Mononuclear cell (primary cell): Measurements from ENCODE around the gene KIF6. TPM values are rescaled to one million over a fixed set of nuclear protein-coding genes. Genes with fewer than 3 reads are reported as not detected.
"Not testable (repeated sequence)": the region's sequence is repeated elsewhere in the genome, so short reads cannot be mapped to it uniquely, and the experiment has no call there.

Source experiments
- H3K27me3 ChIP-seq: 2 replicates; pipeline ENCODE4 v1.6.0; 2011; ENCODE audit warnings: low read length, control low read depth; ENCODE audit not compliant: insufficient read depth
- H3K4me1 ChIP-seq: 2 replicates; pipeline ENCODE4 v1.5.1; 2011; ENCODE audit warnings: mild to moderate bottlenecking, low read length, control low read depth; ENCODE audit not compliant: insufficient read depth
- H3K4me3 ChIP-seq: 2 replicates; pipeline ENCODE4 v1.5.1; 2011; ENCODE audit warnings: mild to moderate bottlenecking, low read length, moderate library complexity
- H3K9me3 ChIP-seq: 2 replicates; pipeline ENCODE4 v1.5.1; 2011; ENCODE audit warnings: low read depth, mild to moderate bottlenecking, control low read depth, low read length
- total RNA-seq: library from RNA; depleted of rRNA; stranded (reverse); fragments of >200 nt; gene quantifications from one replicate; pipeline ENCODE4 v1.2.3, GENCODE V29; 2012

The KIF6 gene
- total RNA-seq, 1 donor, result not detected

GRCh38 chr6:39302011-39302410, 423.2 kb downstream of the KIF6 start:
- Histone ChIP-seq H3K9me3 (no peaks in the 10 kb centered on the region), H3K4me3 (no peak overlapping the region), H3K4me1 (peaks cover 6% of the 10 kb centered on the region), H3K27me3 (no peaks in the 10 kb centered on the region)

- Histone ChIP-seq H3K9me3 (no peaks in the 10 kb centered on the region), H3K27me3 (no peaks in the 10 kb centered on the region), H3K4me3 (no peak overlapping the region), H3K4me1 (peaks cover 6% of the 10 kb centered on the region)
Observed at GRCh38 chr6:39301606-39302005, 423.6 kb downstream of the KIF6 start.

GRCh38 chr6:39300739-39301138, 424.5 kb downstream of the KIF6 start:
- no peaks in the 10 kb centered on the region for H3K9me3 ChIP-seq
- H3K4me3 ChIP-seq, result no peak overlapping the region
- H3K27me3 ChIP-seq, result no peaks in the 10 kb centered on the region
- H3K4me1 ChIP-seq, result peaks cover 6% of the 10 kb centered on the region

- H3K4me1 ChIP-seq, result peaks cover 5% of the 10 kb centered on the region
- no peak overlapping the region for H3K4me3 ChIP-seq
- H3K27me3 ChIP-seq, result no peaks in the 10 kb centered on the region
- H3K9me3 ChIP-seq, result no peaks in the 10 kb centered on the region
Observed at GRCh38 chr6:39298061-39298460, 427.1 kb downstream of the KIF6 start.

GRCh38 chr6:39296745-39297640, 428.2 kb downstream of the KIF6 start:
- no peaks in the 10 kb centered on the region for H3K9me3 ChIP-seq
- no peak overlapping the region for H3K4me3 ChIP-seq
- no peaks in the 10 kb centered on the region for H3K4me1 ChIP-seq
- H3K27me3 ChIP-seq, result no peaks in the 10 kb centered on the region

GRCh38 chr6:39295611-39296011, 429.6 kb downstream of the KIF6 start:
- H3K27me3 ChIP-seq, result no peaks in the 10 kb centered on the region

GRCh38 chr6:39294899-39295298, 430.3 kb downstream of the KIF6 start:
- no peaks in the 10 kb centered on the region for H3K27me3 ChIP-seq
- no peak overlapping the region for H3K4me3 ChIP-seq
- no peaks in the 10 kb centered on the region for H3K4me1 ChIP-seq
- H3K9me3 ChIP-seq, result no peaks in the 10 kb centered on the region

More at GRCh38 chr6:39295611-39296011, 429.6 kb downstream of the KIF6 start:
- Histone ChIP-seq H3K4me3 (no peak overlapping the region), H3K4me1 (no peaks in the 10 kb centered on the region), H3K9me3 (no peaks in the 10 kb centered on the region)

- Histone ChIP-seq H3K4me3 (no peak overlapping the region), H3K27me3 (no peaks in the 10 kb centered on the region), H3K4me1 (peaks cover 4% of the 10 kb centered on the region), H3K9me3 (no peaks in the 10 kb centered on the region)
Observed at GRCh38 chr6:39294133-39294532, 431.1 kb downstream of the KIF6 start.

- H3K9me3 ChIP-seq, result no peaks in the 10 kb centered on the region
- no peaks in the 10 kb centered on the region for H3K27me3 ChIP-seq
- peaks cover 13% of the 10 kb centered on the region for H3K4me1 ChIP-seq
- H3K4me3 ChIP-seq, result no peak overlapping the region
Observed at GRCh38 chr6:39292637-39293036, 432.6 kb downstream of the KIF6 start.

GRCh38 chr6:39289490-39289889, 435.7 kb downstream of the KIF6 start:
- Histone ChIP-seq H3K4me1 (peaks cover 13% of the 10 kb centered on the region), H3K9me3 (no peaks in the 10 kb centered on the region), H3K4me3 (no peak overlapping the region), H3K27me3 (no peaks in the 10 kb centered on the region)

- Histone ChIP-seq H3K4me3 (no peak overlapping the region), H3K4me1 (peaks cover 23% of the 10 kb centered on the region), H3K27me3 (no peaks in the 10 kb centered on the region), H3K9me3 (no peaks in the 10 kb centered on the region)
Observed at GRCh38 chr6:39287601-39288000, 437.6 kb downstream of the KIF6 start.

- H3K27me3 ChIP-seq, H3K9me3 ChIP-seq, H3K4me3 ChIP-seq: not testable (repeated sequence)
- peaks cover 28% of the 10 kb centered on the region for H3K4me1 ChIP-seq
Observed at GRCh38 chr6:39286596-39286995, 438.6 kb downstream of the KIF6 start.

GRCh38 chr6:39282774-39283173, 442.4 kb downstream of the KIF6 start:
- Histone ChIP-seq H3K27me3 (no peaks in the 10 kb centered on the region), H3K4me3 (no peak overlapping the region), H3K4me1 (peaks cover 15% of the 10 kb centered on the region), H3K9me3 (no peaks in the 10 kb centered on the region)

- Histone ChIP-seq H3K27me3 (no peaks in the 10 kb centered on the region), H3K9me3 (no peaks in the 10 kb centered on the region), H3K4me3 (no peak overlapping the region), H3K4me1 (peaks cover 15% of the 10 kb centered on the region)
Observed at GRCh38 chr6:39281312-39281980, 443.8 kb downstream of the KIF6 start.

GRCh38 chr6:39280247-39280731, 444.9 kb downstream of the KIF6 start:
- no peaks in the 10 kb centered on the region for H3K27me3 ChIP-seq
- H3K4me1 ChIP-seq, result peaks cover 15% of the 10 kb centered on the region
- H3K9me3 ChIP-seq, result no peaks in the 10 kb centered on the region
- no peak overlapping the region for H3K4me3 ChIP-seq
